Muscle of back (tissue), 11 donors: ENCODE measurements around the gene TBCD. TPM values are rescaled to one million over a fixed set of nuclear protein-coding genes. Genes with fewer than 3 reads are reported as not detected.
"Not testable (repeated sequence)": the region's sequence is repeated elsewhere in the genome, so short reads cannot be mapped to it uniquely, and the experiment has no call there.

Source experiments
- DNase-seq, 3 donors: peaks; one replicate each; pipeline versions ENCODE4 v3.0.0 to v3.0.0-alpha.2; 2013
- polyA plus RNA-seq, 10 donors: library from polyadenylated mRNA; unstranded; fragments of 120-200 nt; gene quantifications; one replicate each; pipeline ENCODE4 v1.2.1, GENCODE V29; 2013; ENCODE audit not compliant: insufficient read length in 10 of 10

TBCD gene
- polyA plus RNA-seq, 10 donors: 53.5 to 86.2 (median 60.0) TPM

DNA sequence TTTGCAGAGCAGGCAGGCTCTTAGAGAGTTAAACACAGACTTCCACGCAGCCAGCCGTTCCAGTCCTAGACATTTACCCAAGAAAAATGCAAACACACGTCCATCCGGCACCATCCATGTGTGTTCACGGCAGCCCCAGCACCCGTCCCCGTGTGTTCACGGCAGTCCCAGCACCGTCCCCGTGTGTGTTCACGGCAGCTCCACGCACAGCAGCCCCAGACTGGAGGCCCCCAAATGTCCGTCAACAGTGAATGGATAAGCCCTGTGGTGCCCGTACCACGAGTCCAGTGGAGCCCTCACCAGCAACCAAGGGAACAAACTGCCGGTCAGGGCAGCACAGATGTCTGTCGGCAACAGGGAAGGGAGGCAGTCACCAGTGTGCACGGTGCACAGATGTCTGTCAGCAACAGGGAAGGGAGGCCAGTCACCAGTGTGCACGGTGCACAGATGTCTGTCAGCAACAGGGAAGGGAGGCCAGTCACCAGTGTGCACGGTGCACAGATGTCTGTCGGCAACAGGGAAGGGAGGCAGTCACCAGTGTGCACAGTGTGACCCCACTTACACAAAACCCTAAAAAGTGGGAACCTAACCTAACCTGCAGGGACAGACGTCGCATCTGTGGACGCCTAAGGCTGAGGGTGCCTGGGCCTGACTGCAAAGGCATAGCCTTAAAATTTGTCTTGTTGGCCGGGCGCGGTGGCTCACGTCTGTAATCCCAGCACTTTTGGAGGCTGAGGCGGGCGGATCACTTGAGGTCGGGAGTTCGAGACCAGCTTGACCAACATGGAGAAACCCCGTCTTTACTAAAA is 216.4 kb downstream of the TBCD start:
- not testable (repeated sequence) for DNase-seq

- no peak for DNase-seq
Measured at GRCh38 chr17:82970067-82970466, 218.2 kb downstream of the TBCD start.

- no peak for DNase-seq
Measured at GRCh38 chr17:82970818-82971590, 219.1 kb downstream of the TBCD start.

DNA sequence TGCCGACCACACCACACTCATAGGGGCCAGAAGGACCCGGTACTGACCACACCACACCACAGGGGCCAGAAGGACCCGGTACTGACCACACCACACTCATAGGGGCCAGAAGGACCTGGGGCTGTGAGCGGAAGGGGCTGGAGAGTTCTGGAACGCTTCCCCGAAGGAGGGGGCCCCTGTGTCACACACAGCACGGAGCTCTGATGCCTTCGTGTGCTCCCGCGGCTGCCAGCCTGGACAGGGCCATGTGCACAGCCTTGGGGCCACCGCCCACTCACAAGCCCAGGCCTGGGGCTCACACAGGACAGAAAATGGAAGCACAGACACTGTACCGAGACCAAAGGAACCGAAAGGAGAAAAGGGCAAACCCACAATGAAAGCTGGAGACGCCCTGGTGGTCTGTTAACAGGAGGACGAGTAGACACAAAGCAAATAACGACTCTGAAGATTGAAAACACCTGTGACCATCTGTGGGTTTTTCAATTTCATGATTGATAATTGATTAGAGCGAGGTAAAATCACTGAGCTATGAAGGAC is 221.0 kb downstream of the TBCD start:
- no peak for DNase-seq

GRCh38 chr17:82973456-82974135 is 221.7 kb downstream of the TBCD start:
- DNase-seq: no peak

GRCh38 chr17:82974136-82974952 is 222.5 kb downstream of the TBCD start:
- DNase-seq: no peak

DNA sequence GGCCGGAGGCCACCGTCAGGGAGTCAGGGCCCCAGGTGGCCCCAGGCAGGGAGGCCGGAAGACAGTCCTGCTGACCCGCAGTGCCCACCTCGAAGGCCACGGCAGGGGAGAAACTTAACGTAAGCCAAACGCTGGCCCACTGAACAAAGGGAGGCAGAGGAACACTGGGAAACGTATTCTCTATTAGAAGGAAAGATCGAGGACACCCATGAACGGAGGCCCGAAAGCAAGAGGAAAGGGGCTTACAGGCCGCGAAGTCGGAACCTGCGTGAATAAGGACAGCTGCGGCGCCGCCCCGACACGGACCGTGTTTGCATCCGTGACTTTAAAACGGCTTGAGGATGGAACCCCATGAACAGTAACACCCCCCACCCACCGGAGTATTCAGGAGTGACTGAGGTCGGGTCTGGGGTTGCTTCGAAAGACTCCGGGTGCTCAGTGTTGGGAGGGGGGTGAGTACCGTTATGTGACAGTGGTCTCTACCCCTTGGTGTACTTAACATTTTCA is 225.2 kb downstream of the TBCD start:
- DNase-seq: no peak

GRCh38 chr17:82977606-82978005 is 225.7 kb downstream of the TBCD start:
- no peak for DNase-seq

GRCh38 chr17:82978765-82979349 is 227.0 kb downstream of the TBCD start:
- DNase-seq: no peak

DNA sequence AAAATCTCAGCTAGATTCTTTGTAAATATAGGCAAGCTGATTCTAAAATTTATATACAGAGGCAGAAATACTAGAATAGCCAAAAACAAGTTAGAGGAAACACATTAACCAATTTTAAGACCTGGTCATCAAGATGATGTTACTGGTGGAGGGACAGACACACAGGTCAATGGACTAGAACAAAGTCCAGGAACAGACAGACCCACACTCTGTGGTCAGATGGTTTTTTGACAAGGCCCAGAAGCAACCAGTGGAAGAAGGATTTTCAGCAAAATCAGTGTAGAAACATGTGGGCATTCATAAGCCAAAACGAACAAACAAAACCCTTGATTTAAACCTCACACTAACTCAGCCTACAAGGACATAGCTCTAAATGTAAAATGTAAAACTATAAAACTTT is 227.9 kb downstream of the TBCD start:
- no peak for DNase-seq

- no peak for DNase-seq
Measured at GRCh38 chr17:82980632-82981031, 228.8 kb downstream of the TBCD start.

DNA sequence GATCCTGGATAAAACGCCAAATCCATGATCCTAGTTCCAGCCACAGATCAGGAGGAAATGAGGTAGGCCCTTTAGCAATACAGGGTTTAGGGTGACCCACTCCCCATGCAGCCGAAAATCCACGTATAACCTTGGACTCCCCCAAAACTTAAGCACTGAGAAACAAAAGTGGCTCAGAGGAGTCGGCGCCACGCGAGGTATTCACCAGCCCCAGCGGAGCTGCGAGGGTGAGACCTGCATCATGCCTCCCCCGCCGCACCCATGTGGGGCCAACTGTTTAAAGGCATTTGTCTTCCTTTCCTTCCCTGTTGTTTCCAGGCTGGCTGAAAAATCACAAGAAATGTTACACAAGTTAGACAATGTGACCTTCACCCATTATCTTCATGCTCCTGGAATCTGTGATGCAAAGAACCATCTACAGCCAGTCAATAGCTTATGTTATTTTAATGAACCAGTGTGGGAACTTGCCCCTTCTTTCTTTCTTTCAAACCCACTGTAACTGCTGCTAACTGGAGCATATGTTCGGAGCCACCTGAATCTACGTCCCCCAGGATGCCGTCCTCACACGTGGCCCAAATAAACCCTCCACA is 229.4 kb downstream of the TBCD start:
- DNase-seq: no peak

- no peak for DNase-seq
Measured at GRCh38 chr17:82983510-82984248, 231.8 kb downstream of the TBCD start.

DNA sequence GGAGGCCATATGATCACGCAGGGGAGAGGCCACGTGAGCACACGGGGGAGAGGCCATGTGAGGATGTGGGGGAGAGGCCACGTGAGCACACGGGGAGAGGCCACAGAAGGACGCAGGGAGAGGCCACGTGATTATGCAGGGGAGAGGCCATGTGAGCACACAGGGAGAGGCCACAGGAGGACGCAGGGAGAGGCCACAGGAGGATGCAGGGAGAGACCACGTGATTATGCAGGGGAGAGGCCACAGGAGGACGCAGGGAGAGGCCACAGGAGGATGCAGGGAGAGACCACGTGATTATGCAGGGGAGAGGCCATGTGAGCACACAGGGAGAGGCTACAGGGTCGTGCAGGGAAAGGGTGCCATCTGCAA is 232.4 kb downstream of the TBCD start:
- DNase-seq: not testable (repeated sequence)

- DNase-seq: no peak
Measured at GRCh38 chr17:82984751-82985427, 233.0 kb downstream of the TBCD start.

- no peak for DNase-seq
Measured at GRCh38 chr17:82985428-82985805, 233.6 kb downstream of the TBCD start.

GRCh38 chr17:82985973-82986372 is 234.1 kb downstream of the TBCD start:
- peak in 2 of 3 donors; percentile 34 to 72 for DNase-seq

DNA sequence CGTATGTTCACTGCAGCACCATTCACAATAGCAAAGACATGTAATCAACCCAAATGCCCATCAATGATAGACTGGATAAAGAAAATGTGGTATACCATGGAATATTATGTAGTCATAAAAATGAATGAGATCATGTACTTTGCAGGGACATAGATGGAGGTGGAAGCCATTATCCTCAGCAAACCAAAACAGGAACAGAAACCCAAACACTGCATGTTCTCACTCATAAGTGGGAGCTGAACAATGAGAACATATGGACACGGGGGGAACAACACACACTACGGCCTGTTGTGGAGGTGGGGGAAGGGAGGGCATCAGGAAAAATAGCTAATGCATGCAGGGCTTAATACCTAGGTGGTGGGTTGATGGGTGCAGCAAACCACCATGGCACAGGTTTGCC is 237.2 kb downstream of the TBCD start:
- not testable (repeated sequence) for DNase-seq

DNA sequence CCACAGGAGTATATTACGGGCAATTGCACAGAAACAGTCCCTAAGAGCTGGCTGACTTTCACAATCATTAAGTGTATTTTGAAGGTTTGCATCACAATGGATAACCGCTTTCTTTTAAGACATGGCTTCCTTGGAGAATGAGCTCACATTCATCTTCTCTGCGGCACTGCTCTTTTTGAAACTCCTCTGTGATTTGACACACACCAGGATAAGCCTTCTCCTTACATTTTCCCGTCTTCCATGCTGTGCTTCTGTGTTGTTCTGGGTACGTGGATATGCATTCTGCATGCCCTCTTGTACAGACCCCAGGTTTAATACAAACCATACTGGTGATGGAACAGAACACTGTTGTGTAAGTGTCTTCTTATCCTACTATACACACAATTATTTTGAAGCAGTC is 238.0 kb downstream of the TBCD start:
- DNase-seq: no peak
